Cardiac muscle cell (in vitro differentiated cells and primary cell): ENCODE measurements around the gene PROX1. TPM values are rescaled to one million over a fixed set of nuclear protein-coding genes. Genes with fewer than 3 reads are reported as not detected.

Source experiments
- DNase-seq, 2 donors: peaks; one replicate each; pipeline versions ENCODE4 v3.0.0 to v3.0.0-alpha.2; 2010 to 2017; ENCODE audit warnings: low read depth in 1 of 2, low spot score in 1 of 2
- H3K27ac ChIP-seq: fragments of 200-600 bp; sonication (generic); 2 replicates; pipeline ENCODE4 v1.5.1; 2016
- H3K27me3 ChIP-seq: fragments of 200-600 bp; sonication (generic); 2 replicates; pipeline ENCODE4 v1.6.0; 2016; ENCODE audit warnings: control low read depth
- H3K36me3 ChIP-seq: fragments of 200-600 bp; sonication (generic); 2 replicates; pipeline ENCODE4 v1.5.1; 2016; ENCODE audit warnings: control low read depth
- H3K4me1 ChIP-seq: fragments of 200-600 bp; sonication (generic); 2 replicates; pipeline ENCODE4 v1.8.1; 2017; ENCODE audit warnings: low read depth, mild to moderate bottlenecking, mixed run types
- H3K4me3 ChIP-seq: fragments of 200-600 bp; sonication (generic); 2 replicates; pipeline ENCODE4 v1.5.1; 2016; ENCODE audit warnings: mild to moderate bottlenecking
- H3K9me3 ChIP-seq: fragments of 200-600 bp; sonication (generic); 2 replicates; pipeline ENCODE4 v1.5.1; 2017; ENCODE audit warnings: low read depth, mild to moderate bottlenecking, control low read depth
- CTCF ChIP-seq: IDR thresholded peaks from 2 replicates; pipeline ENCODE4 v1.5.1; 2012; ENCODE audit warnings: low read depth, mild to moderate bottlenecking, low read length
- polyA plus RNA-seq: library from polyadenylated mRNA; unstranded; fragments of >200 nt; fragmentation: Nextera tagmentation; extraction: Ambion mirVana; gene quantifications from 2 replicates; pipeline ENCODE4 v1.2.1, GENCODE V29; 2016
- total RNA-seq: library from RNA; depleted of rRNA; stranded (reverse); fragments of >200 nt; gene quantifications from 2 replicates; pipeline ENCODE4 v1.2.3, GENCODE V29; 2016

Gene PROX1
- total and polyA plus RNA-seq, 2 experiments from 2014 or later, result 10.1 to 28.7 TPM

- TF ChIP-seq CTCF, result no peak
- no peaks in the 10 kb centered on the region for H3K9me3 ChIP-seq
- H3K27ac ChIP-seq, result peak overlapping the region; percentile 42
- DNase-seq, result no peak
- H3K4me3 ChIP-seq, result no peak overlapping the region
- H3K36me3 ChIP-seq, result peaks cover 21% of the 10 kb centered on the region
- no peaks in the 10 kb centered on the region for H3K27me3 ChIP-seq
- H3K4me1 ChIP-seq, result peaks cover 60% of the 10 kb centered on the region
Measured at GRCh38 chr1:214010197-214010573, 22.4 kb downstream of the PROX1 start.

- peaks cover 17% of the 10 kb centered on the region for H3K36me3 ChIP-seq
- DNase-seq, result no peak
- no peak overlapping the region for H3K4me3 ChIP-seq
- TF ChIP-seq CTCF, result no peak
- no peaks in the 10 kb centered on the region for H3K9me3 ChIP-seq
- H3K4me1 ChIP-seq, result peaks cover 66% of the 10 kb centered on the region
- H3K27ac ChIP-seq, result peak overlapping the region; percentile 42
- no peaks in the 10 kb centered on the region for H3K27me3 ChIP-seq
Measured at GRCh38 chr1:214010717-214011116, 22.9 kb downstream of the PROX1 start.

- Histone ChIP-seq H3K27ac (peak overlapping the region; percentile 93), H3K36me3 (peaks cover 17% of the 10 kb centered on the region), H3K9me3 (no peaks in the 10 kb centered on the region), H3K4me1 (peaks cover 75% of the 10 kb centered on the region), H3K4me3 (no peak overlapping the region), H3K27me3 (no peaks in the 10 kb centered on the region)
- TF ChIP-seq CTCF, result no peak
- no peak for DNase-seq
Measured at GRCh38 chr1:214012418-214012817, 24.6 kb downstream of the PROX1 start.

- Histone ChIP-seq H3K27me3 (no peaks in the 10 kb centered on the region), H3K36me3 (peaks cover 17% of the 10 kb centered on the region), H3K4me1 (peaks cover 84% of the 10 kb centered on the region), H3K27ac (peak overlapping the region; percentile 93), H3K9me3 (no peaks in the 10 kb centered on the region), H3K4me3 (no peak overlapping the region)
- DNase-seq, result peak in 1 of 2 donors; percentile 68
- no peak for TF ChIP-seq CTCF
Measured at GRCh38 chr1:214013614-214014377, 26.0 kb downstream of the PROX1 start.

- H3K9me3 ChIP-seq, result no peaks in the 10 kb centered on the region
- H3K27ac ChIP-seq, result peak overlapping the region; percentile 93
- H3K36me3 ChIP-seq, result peaks cover 17% of the 10 kb centered on the region
- H3K27me3 ChIP-seq, result no peaks in the 10 kb centered on the region
- peak in 1 of 2 donors; percentile 88 for DNase-seq
- TF ChIP-seq CTCF, result no peak
- H3K4me1 ChIP-seq, result peaks cover 78% of the 10 kb centered on the region
- no peak overlapping the region for H3K4me3 ChIP-seq
Measured at GRCh38 chr1:214014730-214015129, 27.0 kb downstream of the PROX1 start.
